ENCODE measurements around the gene OR2S2.
"Not testable (repeated sequence)": the region's sequence is repeated elsewhere in the genome, so short reads cannot be mapped to it uniquely, and the experiment has no call there.

Gene OR2S2

DNA sequence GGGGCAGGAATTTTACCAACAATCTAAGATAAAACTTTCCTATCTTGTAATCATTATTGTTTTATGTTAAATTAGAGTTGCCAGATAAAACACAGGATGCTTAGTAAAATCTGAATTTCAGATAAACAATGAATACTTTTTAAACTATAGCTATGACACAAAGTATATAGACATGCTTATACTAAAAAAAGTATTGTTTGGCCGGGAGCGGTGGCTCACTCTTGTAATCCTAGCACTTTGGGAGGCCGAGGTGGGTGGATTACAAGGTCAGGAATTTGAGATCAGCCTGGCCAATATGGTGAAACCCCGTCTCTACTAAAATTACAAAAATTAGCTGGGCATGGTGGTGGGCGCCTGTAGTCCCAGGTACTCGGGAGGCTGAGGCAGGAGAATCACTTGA, 23.9 kb downstream of the OR2S2 start:
- H3K27ac ChIP-seq (ENCODE audit: insufficient read depth in 1 of 2, low read depth in 1 of 2, low read length in 2 of 2, poor library complexity in 1 of 2, severe bottlenecking in 2 of 2); H3K36me3 ChIP-seq (ENCODE audit: control insufficient read depth in 4 of 4, insufficient read depth in 4 of 4, low read length in 3 of 4); DNase-seq; H3K9me3 ChIP-seq (ENCODE audit: control extremely low read depth in 1 of 5, control insufficient read depth in 4 of 5, insufficient read depth in 2 of 5, low read depth in 1 of 5, low read length in 4 of 5); H3K4me3 ChIP-seq (ENCODE audit: control insufficient read depth in 1 of 7, extremely low read depth in 1 of 7, insufficient read depth in 4 of 7, low read depth in 2 of 7, low read length in 6 of 7); H3K27me3 ChIP-seq (replicated peaks in 2 of 5; ENCODE audit: control insufficient read depth in 4 of 5, insufficient read depth in 5 of 5, low read length in 4 of 5); POLR2A ChIA-PET: not testable (repeated sequence)
- peaks cover 0 to 14% (median under 1%) of the 10 kb centered on the region in 4 experiments for H3K4me1 ChIP-seq (ENCODE audit: control extremely low read depth in 1 of 4, control insufficient read depth in 4 of 4, insufficient read depth in 4 of 4, low read length in 3 of 4)
- CTCF ChIA-PET, result interaction anchor here (5.7 kb wide), 1 partner anchor 11 kb away, joined by 22 read pairs; no protein-coding TSS in a partner anchor
- WGBS (ENCODE audit: insufficient coverage), result 97% methylated on average over 3 of the region's 6 CpGs

DNA sequence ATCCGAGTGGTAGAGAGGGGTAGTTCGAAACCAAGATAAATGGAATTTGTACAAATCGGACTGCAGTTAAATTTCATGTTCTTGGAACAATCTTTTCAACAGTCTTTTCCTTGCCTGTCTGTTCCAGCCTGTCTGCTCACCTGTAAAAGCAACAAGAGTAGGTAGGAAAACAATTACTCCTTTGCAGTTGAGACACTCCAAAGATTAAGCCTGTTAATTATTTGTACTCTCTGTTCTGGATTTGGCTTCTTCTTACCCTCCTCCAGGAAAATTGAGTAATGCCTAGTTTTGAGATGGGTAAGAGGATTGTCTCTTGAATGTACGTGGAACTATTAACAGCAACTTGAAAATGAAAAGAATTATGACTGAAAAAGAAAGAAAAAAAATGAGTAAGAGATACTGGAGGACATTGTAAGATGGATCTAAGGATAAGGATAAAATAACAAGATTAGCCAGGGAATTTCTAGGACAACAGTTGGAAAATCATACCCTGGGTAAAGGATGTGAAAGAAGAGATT, 24.3 kb downstream of the OR2S2 start:
- no peaks in the 10 kb centered on the region for H3K27me3 ChIP-seq (replicated peaks in 2 of 5; ENCODE audit: control insufficient read depth in 4 of 5, insufficient read depth in 5 of 5, low read length in 4 of 5)
- peaks cover 0 to 14% (median under 1%) of the 10 kb centered on the region in 4 experiments for H3K4me1 ChIP-seq (ENCODE audit: control extremely low read depth in 1 of 4, control insufficient read depth in 4 of 4, insufficient read depth in 4 of 4, low read length in 3 of 4)
- H3K4me3 ChIP-seq (ENCODE audit: control insufficient read depth in 1 of 7, extremely low read depth in 1 of 7, insufficient read depth in 4 of 7, low read depth in 2 of 7, low read length in 6 of 7), result no peak overlapping the region
- 93% methylated on average over 3 of the region's 4 CpGs for WGBS (ENCODE audit: insufficient coverage)
- H3K9me3 ChIP-seq (ENCODE audit: control extremely low read depth in 1 of 5, control insufficient read depth in 4 of 5, insufficient read depth in 2 of 5, low read depth in 1 of 5, low read length in 4 of 5), result no peaks in the 10 kb centered on the region
- CTCF ChIA-PET, result interaction anchor here (5.7 kb wide), 1 partner anchor 12 kb away, joined by 22 read pairs; no protein-coding TSS in a partner anchor
- no peak overlapping the region for H3K27ac ChIP-seq (ENCODE audit: insufficient read depth in 1 of 2, low read depth in 1 of 2, low read length in 2 of 2, poor library complexity in 1 of 2, severe bottlenecking in 2 of 2)
- H3K36me3 ChIP-seq (ENCODE audit: control insufficient read depth in 4 of 4, insufficient read depth in 4 of 4, low read length in 3 of 4), result no peaks in the 10 kb centered on the region
- POLR2A ChIA-PET, result no interaction called here
- no peak for DNase-seq

DNA sequence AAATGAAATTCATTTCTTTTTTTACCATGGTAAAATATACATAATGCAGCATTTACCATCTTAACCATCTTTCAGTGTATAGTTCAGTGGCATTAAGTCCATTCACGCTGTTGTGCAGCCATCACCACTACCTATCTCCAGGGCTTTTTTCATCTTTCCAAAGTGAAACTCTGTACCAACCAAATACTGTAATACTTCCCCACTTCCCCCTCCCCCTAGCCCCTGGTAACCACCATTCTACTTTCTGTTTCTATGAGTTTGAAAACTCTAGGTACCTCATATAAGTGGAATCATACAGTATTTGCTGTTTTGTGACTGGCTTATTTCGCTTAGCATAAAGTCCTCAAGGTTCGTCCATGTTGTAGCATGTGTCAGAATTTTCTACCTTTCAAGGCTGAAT, 25.2 kb downstream of the OR2S2 start:
- Histone ChIP-seq H3K36me3 (ENCODE audit: control insufficient read depth in 4 of 4, insufficient read depth in 4 of 4, low read length in 3 of 4) (no peaks in the 10 kb centered on the region), H3K4me3 (ENCODE audit: control insufficient read depth in 1 of 7, extremely low read depth in 1 of 7, insufficient read depth in 4 of 7, low read depth in 2 of 7, low read length in 6 of 7) (no peak overlapping the region), H3K4me1 (ENCODE audit: control extremely low read depth in 1 of 4, control insufficient read depth in 4 of 4, insufficient read depth in 4 of 4, low read length in 3 of 4) (peaks cover 0 to 14% (median under 1%) of the 10 kb centered on the region in 4 experiments), H3K27ac (ENCODE audit: insufficient read depth in 1 of 2, low read depth in 1 of 2, low read length in 2 of 2, poor library complexity in 1 of 2, severe bottlenecking in 2 of 2) (no peak overlapping the region), H3K27me3 (replicated peaks in 2 of 5; ENCODE audit: control insufficient read depth in 4 of 5, insufficient read depth in 5 of 5, low read length in 4 of 5) (no peaks in the 10 kb centered on the region), H3K9me3 (ENCODE audit: control extremely low read depth in 1 of 5, control insufficient read depth in 4 of 5, insufficient read depth in 2 of 5, low read depth in 1 of 5, low read length in 4 of 5) (no peaks in the 10 kb centered on the region)
- POLR2A ChIA-PET, result no interaction called here
- DNase-seq, result peak in 2 of 3 donors; percentile 67 to 72
- WGBS (ENCODE audit: insufficient coverage), result 61% methylated on average over 2 of the region's 3 CpGs
- CTCF ChIA-PET, result interaction anchor here (5.7 kb wide), 1 partner anchor 12 kb away, joined by 22 read pairs; no protein-coding TSS in a partner anchor

DNA sequence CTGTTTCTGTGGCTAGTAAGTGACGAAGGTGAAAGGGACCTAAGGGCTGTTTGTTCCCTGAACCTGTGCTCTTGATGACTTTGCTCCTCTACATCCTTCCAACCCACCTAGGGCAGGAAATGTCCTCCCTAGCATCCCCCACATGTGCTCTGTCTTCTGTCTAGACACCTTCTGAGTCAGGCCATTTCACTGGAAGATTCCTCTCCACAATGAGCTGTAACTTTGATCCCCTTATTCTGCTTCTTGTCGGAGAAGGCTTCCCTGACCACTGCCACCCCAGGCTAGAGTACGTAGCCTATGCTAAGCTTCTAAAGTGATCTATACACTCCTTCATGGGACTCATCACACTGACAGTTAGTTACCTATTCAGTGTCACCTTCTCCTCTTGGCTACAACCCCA, 27.0 kb downstream of the OR2S2 start:
- 100% methylated on average over 2 of the region's 3 CpGs for WGBS (ENCODE audit: insufficient coverage)
- H3K27me3 ChIP-seq (replicated peaks in 2 of 5; ENCODE audit: control insufficient read depth in 4 of 5, insufficient read depth in 5 of 5, low read length in 4 of 5), result no peaks in the 10 kb centered on the region
- no peaks in the 10 kb centered on the region for H3K9me3 ChIP-seq (ENCODE audit: control extremely low read depth in 1 of 5, control insufficient read depth in 4 of 5, insufficient read depth in 2 of 5, low read depth in 1 of 5, low read length in 4 of 5)
- DNase-seq, result no peak
- no peak overlapping the region for H3K27ac ChIP-seq (ENCODE audit: insufficient read depth in 1 of 2, low read depth in 1 of 2, low read length in 2 of 2, poor library complexity in 1 of 2, severe bottlenecking in 2 of 2)
- no peaks in the 10 kb centered on the region for H3K36me3 ChIP-seq (ENCODE audit: control insufficient read depth in 4 of 4, insufficient read depth in 4 of 4, low read length in 3 of 4)
- POLR2A ChIA-PET, result no interaction called here
- CTCF ChIA-PET, result interaction anchor here (9.6 kb wide), 1 partner anchor 13 kb away, joined by 63 read pairs; no protein-coding TSS in a partner anchor
- peaks cover 0 to 5% (median under 1%) of the 10 kb centered on the region in 4 experiments for H3K4me1 ChIP-seq (ENCODE audit: control extremely low read depth in 1 of 4, control insufficient read depth in 4 of 4, insufficient read depth in 4 of 4, low read length in 3 of 4)
- no peak overlapping the region for H3K4me3 ChIP-seq (ENCODE audit: control insufficient read depth in 1 of 7, extremely low read depth in 1 of 7, insufficient read depth in 4 of 7, low read depth in 2 of 7, low read length in 6 of 7)

DNA sequence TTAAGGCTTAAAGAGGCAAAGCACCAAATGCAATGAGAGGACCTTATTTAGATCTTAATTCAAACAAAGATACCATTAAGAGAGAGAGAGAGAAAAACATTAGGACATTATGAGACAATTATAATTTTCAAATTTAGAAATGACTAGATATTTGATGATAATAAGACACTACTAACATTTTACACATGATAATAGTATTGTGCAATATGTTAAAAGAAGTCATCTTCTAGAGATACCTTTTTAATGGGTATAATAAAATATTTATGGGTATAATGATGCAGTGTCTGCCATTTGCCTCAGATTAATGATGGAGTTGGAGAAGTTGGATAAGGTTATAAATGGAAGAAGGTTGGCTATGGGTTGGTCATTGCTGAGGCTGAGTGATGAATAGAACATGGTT, 27.4 kb downstream of the OR2S2 start:
- POLR2A ChIA-PET, result no interaction called here
- H3K27me3 ChIP-seq (replicated peaks in 2 of 5; ENCODE audit: control insufficient read depth in 4 of 5, insufficient read depth in 5 of 5, low read length in 4 of 5), result no peaks in the 10 kb centered on the region
- DNase-seq, result no peak
- H3K27ac ChIP-seq (ENCODE audit: insufficient read depth in 1 of 2, low read depth in 1 of 2, low read length in 2 of 2, poor library complexity in 1 of 2, severe bottlenecking in 2 of 2), result no peak overlapping the region
- no peaks in the 10 kb centered on the region for H3K9me3 ChIP-seq (ENCODE audit: control extremely low read depth in 1 of 5, control insufficient read depth in 4 of 5, insufficient read depth in 2 of 5, low read depth in 1 of 5, low read length in 4 of 5)
- no peaks in the 10 kb centered on the region for H3K36me3 ChIP-seq (ENCODE audit: control insufficient read depth in 4 of 4, insufficient read depth in 4 of 4, low read length in 3 of 4)
- peaks cover 0 to 5% (median under 1%) of the 10 kb centered on the region in 4 experiments for H3K4me1 ChIP-seq (ENCODE audit: control extremely low read depth in 1 of 4, control insufficient read depth in 4 of 4, insufficient read depth in 4 of 4, low read length in 3 of 4)
- H3K4me3 ChIP-seq (ENCODE audit: control insufficient read depth in 1 of 7, extremely low read depth in 1 of 7, insufficient read depth in 4 of 7, low read depth in 2 of 7, low read length in 6 of 7), result no peak overlapping the region
- CTCF ChIA-PET, result interaction anchor here (1.0 to 9.6 kb wide), 2 partner anchors 14 to 29 kb away, joined by 4 to 63 read pairs; no protein-coding TSS in a partner anchor

DNA sequence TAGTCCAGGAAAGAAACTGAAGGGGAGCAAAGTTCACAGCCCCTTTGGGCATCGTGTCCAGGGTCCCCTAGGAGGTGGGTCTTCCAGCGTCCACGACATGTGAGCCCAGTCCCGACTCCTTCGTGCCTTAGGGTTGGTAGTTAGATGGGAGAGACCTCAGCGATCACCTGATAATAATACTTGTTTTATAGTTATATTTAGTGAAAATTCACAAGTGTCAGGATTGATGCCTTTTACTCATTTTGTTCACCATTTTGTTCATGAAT, 28.6 kb downstream of the OR2S2 start:
- Histone ChIP-seq H3K9me3 (ENCODE audit: control extremely low read depth in 1 of 5, control insufficient read depth in 4 of 5, insufficient read depth in 2 of 5, low read depth in 1 of 5, low read length in 4 of 5) (no peaks in the 10 kb centered on the region), H3K36me3 (ENCODE audit: control insufficient read depth in 4 of 4, insufficient read depth in 4 of 4, low read length in 3 of 4) (no peaks in the 10 kb centered on the region), H3K27ac (ENCODE audit: insufficient read depth in 1 of 2, low read depth in 1 of 2, low read length in 2 of 2, poor library complexity in 1 of 2, severe bottlenecking in 2 of 2) (no peak overlapping the region), H3K27me3 (replicated peaks in 2 of 5; ENCODE audit: control insufficient read depth in 4 of 5, insufficient read depth in 5 of 5, low read length in 4 of 5) (no peaks in the 10 kb centered on the region), H3K4me3 (ENCODE audit: control insufficient read depth in 1 of 7, extremely low read depth in 1 of 7, insufficient read depth in 4 of 7, low read depth in 2 of 7, low read length in 6 of 7) (no peak overlapping the region), H3K4me1 (ENCODE audit: control extremely low read depth in 1 of 4, control insufficient read depth in 4 of 4, insufficient read depth in 4 of 4, low read length in 3 of 4) (peaks cover 0 to 10% (median 5%) of the 10 kb centered on the region in 4 experiments)
- ChIA-PET POLR2A (no interaction called here), CTCF (interaction anchor here (9.6 kb wide), 1 partner anchor 15 kb away, joined by 63 read pairs; no protein-coding TSS in a partner anchor)
- DNase-seq, result no peak
- WGBS (ENCODE audit: insufficient coverage), result no CpG with 5 or more reads among the region's 6 CpGs

DNA sequence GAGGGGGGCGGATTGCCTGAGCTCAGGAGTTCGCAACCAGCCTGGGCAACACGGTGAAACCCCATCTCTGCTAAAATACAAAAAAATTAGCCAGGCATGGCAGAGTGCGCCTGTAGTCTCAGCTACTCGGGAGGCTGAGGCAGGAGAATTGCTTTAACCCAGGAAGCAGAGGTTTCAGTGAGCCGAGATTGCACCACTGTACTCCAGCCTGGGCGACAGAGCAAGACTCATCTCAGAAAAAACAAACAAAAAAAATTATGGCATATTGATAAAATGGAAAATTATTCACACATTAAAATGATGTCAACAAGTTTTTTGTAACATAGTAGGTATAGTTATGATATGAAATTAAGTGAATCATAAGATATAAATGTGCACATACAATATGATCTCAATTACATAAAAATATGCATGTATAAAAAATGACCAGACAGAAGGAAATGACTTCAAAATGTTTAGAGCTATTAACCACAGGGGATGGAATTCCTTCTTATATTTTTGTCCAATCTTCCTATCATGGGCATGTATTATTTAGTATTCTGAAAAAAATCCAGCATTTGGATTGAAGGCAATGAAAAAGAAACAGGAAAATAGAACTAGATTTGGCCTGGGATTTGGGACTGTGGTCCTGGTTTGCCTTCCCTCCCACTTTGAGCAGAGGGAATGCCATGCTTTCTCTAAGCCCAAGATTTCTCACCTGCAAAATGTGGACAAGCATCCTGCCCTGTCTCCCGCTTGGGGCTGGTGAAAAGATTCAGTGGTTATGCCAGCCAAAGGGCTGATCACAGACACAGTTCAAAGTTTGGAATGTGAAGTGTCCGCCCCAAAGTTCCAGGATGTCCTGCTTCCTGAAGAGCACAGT, 29.1 kb downstream of the OR2S2 start:
- CTCF ChIA-PET, result interaction anchor here (9.6 kb wide), 1 partner anchor 16 kb away, joined by 63 read pairs; no protein-coding TSS in a partner anchor

More for the DNA sequence above, 29.1 kb downstream of the OR2S2 start:
- Histone ChIP-seq H3K4me1 (ENCODE audit: control extremely low read depth in 1 of 4, control insufficient read depth in 4 of 4, insufficient read depth in 4 of 4, low read length in 3 of 4) (peaks cover 0 to 15% (median 11%) of the 10 kb centered on the region in 4 experiments), H3K9me3 (ENCODE audit: control extremely low read depth in 1 of 5, control insufficient read depth in 4 of 5, insufficient read depth in 2 of 5, low read depth in 1 of 5, low read length in 4 of 5) (no peaks in the 10 kb centered on the region), H3K4me3 (ENCODE audit: control insufficient read depth in 1 of 7, extremely low read depth in 1 of 7, insufficient read depth in 4 of 7, low read depth in 2 of 7, low read length in 6 of 7) (no peak overlapping the region), H3K36me3 (ENCODE audit: control insufficient read depth in 4 of 4, insufficient read depth in 4 of 4, low read length in 3 of 4) (no peaks in the 10 kb centered on the region), H3K27ac (ENCODE audit: insufficient read depth in 1 of 2, low read depth in 1 of 2, low read length in 2 of 2, poor library complexity in 1 of 2, severe bottlenecking in 2 of 2) (no peak overlapping the region), H3K27me3 (replicated peaks in 2 of 5; ENCODE audit: control insufficient read depth in 4 of 5, insufficient read depth in 5 of 5, low read length in 4 of 5) (no peaks in the 10 kb centered on the region)
- no peak for DNase-seq
- WGBS (ENCODE audit: insufficient coverage), result 98% methylated on average over 7 of the region's 9 CpGs
- POLR2A ChIA-PET, result no interaction called here

All from common myeloid progenitor, CD34-positive (primary cell).